Sigmoid colon (tissue), 3 donors: Measurements from ENCODE around the gene EZR.

Experiments
- POLR2A ChIP-seq, 2 donors: fragments of 450-650 bp; IDR thresholded peaks; one replicate each; pipeline ENCODE4 v1.6.1; 2016; ENCODE audit warnings: antibody characterized with exemption in 2 of 2, mild to moderate bottlenecking in 2 of 2, moderate library complexity in 2 of 2
- TF ChIP-seq, protein P1 (sequence below), 4 experiments: fragments of 450-650 bp in 3 of 4; fragments of 200-600 bp in 1 of 4; IDR thresholded peaks; one replicate each; pipeline ENCODE4 v1.5.1; 2016 to 2019; ENCODE audit warnings: antibody characterized with exemption in 4 of 4, mild to moderate bottlenecking in 3 of 4, moderate library complexity in 2 of 4

DNA sequence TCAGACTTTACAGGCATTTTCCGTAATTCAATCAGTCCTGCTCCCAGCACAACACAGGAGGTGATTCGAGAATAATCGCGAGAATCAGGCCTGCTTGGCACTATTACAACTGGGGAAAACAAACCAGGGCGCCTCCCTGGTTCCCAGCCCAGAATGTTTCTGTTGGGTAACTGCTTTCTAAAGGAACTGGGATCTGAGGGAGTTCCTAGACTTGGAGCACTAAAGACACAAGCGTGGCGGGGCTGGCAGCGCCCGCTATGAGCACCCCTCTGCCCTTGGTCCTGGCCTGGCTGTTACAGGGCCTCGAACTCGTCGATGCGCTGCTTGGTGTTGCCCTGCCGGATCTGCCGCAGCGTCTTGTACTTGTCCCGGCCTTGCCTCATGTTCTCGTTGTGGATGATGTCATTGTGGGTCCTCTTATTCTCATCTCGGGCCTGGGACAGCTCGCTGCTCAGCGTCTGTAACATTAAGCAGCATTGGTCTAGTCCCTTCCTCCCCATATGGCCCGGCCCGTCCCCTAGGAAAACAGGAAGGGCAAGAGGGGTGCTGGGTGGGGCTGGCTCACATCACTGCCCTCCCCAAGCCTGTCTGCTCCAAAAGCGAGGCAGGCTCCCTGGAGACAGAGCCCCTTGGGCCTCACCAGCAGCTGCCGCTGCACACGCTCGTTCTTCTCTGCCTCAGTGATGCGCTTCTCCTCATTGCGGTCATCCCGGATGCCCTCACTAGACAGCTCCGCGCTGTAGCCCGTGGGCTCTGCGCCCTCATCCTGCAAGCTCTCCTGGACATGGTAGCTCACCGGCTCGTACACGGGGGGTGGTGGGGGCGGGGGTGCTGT, 52.3 kb downstream of the EZR start:
- no peak for TF ChIP-seq POLR2A (IDR thresholded peaks at IDR 0.05)
- TF ChIP-seq, protein P1, sequence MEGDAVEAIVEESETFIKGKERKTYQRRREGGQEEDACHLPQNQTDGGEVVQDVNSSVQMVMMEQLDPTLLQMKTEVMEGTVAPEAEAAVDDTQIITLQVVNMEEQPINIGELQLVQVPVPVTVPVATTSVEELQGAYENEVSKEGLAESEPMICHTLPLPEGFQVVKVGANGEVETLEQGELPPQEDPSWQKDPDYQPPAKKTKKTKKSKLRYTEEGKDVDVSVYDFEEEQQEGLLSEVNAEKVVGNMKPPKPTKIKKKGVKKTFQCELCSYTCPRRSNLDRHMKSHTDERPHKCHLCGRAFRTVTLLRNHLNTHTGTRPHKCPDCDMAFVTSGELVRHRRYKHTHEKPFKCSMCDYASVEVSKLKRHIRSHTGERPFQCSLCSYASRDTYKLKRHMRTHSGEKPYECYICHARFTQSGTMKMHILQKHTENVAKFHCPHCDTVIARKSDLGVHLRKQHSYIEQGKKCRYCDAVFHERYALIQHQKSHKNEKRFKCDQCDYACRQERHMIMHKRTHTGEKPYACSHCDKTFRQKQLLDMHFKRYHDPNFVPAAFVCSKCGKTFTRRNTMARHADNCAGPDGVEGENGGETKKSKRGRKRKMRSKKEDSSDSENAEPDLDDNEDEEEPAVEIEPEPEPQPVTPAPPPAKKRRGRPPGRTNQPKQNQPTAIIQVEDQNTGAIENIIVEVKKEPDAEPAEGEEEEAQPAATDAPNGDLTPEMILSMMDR (IDR thresholded peaks at IDR 0.05): no peak
